ENCODE measurements around the gene ITFG1. TPM values are rescaled to one million over a fixed set of nuclear protein-coding genes. Genes with fewer than 3 reads are reported as not detected.

Gene ITFG1
- total and polyA plus RNA-seq, 2 of the 13 experiments (the other 11 are each of a cell fraction or from before 2014, with no cell fraction given) = 74.5 to 150 TPM

DNA sequence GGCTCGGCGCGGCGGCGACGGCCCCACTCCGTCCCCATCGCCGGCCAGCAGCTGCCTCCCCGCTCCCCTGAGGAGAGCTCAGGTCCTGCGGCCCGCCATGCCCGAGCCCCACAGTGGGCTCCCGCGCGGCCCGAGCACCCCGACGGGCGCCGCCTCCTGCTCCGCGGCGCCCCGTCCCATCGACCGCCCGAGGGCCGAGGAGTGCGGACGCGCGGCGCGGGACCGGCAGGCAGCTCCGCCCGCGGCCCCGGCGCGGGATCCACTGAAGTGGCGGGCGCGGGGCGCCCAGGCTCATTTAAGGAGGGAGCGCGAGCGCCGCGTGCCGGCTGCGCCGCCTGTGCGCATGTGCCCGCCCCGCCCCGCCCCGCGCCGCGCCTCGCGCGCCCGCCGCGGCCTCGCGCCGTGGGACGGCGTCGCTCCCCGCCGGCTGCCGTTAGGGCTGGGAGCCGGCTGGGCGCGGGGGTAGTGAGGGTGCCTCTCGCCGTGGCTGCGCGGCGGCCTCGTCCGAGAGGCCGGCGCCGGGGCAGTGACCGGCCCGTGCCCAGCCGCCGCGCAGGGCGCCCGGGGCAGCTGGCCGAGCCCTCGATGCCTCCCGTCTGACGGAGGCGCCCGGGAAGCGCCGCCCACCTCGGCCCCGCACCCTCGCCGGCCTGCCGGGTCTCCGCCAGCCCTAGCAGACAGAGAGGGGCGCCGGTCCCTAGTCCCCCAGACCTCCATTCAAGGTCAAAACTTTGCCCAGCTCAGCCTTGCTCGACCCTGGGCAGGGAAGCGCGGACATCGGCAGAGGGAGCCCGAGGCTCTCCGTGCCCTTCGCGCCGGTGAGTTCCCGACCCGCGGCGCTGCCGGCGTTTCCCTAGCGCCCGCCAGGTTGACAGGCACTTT lies 316.9 kb downstream of the ITFG1 start, which contains the start of gene NETO2 (continued):
- TF ChIP-seq ZNF296 (CRISPR knock-in tag; conservative IDR thresholded peaks at IDR 0.05) (no peak), ZNF768 (CRISPR knock-in tag; IDR thresholded peaks at IDR 0.05) (peak; percentile 71; the same call in 1 of the 2 replicates), KDM6A (CRISPR knock-in tag; IDR thresholded peaks at IDR 0.05; ENCODE audit: low read depth) (no peak), TP53 (CRISPR knock-in tag; conservative IDR thresholded peaks at IDR 0.05) (no peak), HNRNPL (IDR thresholded peaks at IDR 0.05; ENCODE audit: low read depth, low read length) (peak; percentile 95), TARDBP (CRISPR knock-in tag; IDR thresholded peaks at IDR 0.05) (no peak), ESRRA (CRISPR knock-in tag; IDR thresholded peaks at IDR 0.05; ENCODE audit: low read depth) (0 out of 2 replicates have a peak, but pooled peaks have one; percentile 61), ZBTB7A (CRISPR knock-in tag; IDR thresholded peaks at IDR 0.05) (no peak), TBX2 (CRISPR knock-in tag; IDR thresholded peaks at IDR 0.05; ENCODE audit: borderline replicate concordance) (peak; percentile 62; the same call in 1 of the 2 replicates), SNAPC2 (CRISPR knock-in tag; IDR thresholded peaks at IDR 0.05) (no peak), NFKB2 (CRISPR knock-in tag; IDR thresholded peaks at IDR 0.05; ENCODE audit: borderline replicate concordance) (peak; percentile 58; the same call in 1 of the 2 replicates), STAT5B (CRISPR knock-in tag; IDR thresholded peaks at IDR 0.05) (no peak), EP300 (IDR thresholded peaks at IDR 0.05; ENCODE audit: low read depth in 2 of 2, low read length in 2 of 2) (no peak), EP300 (CRISPR knock-in tag; IDR thresholded peaks at IDR 0.05; ENCODE audit: borderline replicate concordance) (no peak), ZNF75D (CRISPR knock-in tag; IDR thresholded peaks at IDR 0.05; ENCODE audit: borderline replicate concordance) (no peak)
- TF ChIP-seq, protein P1, sequence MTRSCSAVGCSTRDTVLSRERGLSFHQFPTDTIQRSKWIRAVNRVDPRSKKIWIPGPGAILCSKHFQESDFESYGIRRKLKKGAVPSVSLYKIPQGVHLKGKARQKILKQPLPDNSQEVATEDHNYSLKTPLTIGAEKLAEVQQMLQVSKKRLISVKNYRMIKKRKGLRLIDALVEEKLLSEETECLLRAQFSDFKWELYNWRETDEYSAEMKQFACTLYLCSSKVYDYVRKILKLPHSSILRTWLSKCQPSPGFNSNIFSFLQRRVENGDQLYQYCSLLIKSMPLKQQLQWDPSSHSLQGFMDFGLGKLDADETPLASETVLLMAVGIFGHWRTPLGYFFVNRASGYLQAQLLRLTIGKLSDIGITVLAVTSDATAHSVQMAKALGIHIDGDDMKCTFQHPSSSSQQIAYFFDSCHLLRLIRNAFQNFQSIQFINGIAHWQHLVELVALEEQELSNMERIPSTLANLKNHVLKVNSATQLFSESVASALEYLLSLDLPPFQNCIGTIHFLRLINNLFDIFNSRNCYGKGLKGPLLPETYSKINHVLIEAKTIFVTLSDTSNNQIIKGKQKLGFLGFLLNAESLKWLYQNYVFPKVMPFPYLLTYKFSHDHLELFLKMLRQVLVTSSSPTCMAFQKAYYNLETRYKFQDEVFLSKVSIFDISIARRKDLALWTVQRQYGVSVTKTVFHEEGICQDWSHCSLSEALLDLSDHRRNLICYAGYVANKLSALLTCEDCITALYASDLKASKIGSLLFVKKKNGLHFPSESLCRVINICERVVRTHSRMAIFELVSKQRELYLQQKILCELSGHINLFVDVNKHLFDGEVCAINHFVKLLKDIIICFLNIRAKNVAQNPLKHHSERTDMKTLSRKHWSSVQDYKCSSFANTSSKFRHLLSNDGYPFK (CRISPR knock-in tag; IDR thresholded peaks at IDR 0.05; ENCODE audit: borderline replicate concordance) = peak; percentile 64; the same call in 1 of the 2 replicates
- TF ChIP-seq, protein P2, sequence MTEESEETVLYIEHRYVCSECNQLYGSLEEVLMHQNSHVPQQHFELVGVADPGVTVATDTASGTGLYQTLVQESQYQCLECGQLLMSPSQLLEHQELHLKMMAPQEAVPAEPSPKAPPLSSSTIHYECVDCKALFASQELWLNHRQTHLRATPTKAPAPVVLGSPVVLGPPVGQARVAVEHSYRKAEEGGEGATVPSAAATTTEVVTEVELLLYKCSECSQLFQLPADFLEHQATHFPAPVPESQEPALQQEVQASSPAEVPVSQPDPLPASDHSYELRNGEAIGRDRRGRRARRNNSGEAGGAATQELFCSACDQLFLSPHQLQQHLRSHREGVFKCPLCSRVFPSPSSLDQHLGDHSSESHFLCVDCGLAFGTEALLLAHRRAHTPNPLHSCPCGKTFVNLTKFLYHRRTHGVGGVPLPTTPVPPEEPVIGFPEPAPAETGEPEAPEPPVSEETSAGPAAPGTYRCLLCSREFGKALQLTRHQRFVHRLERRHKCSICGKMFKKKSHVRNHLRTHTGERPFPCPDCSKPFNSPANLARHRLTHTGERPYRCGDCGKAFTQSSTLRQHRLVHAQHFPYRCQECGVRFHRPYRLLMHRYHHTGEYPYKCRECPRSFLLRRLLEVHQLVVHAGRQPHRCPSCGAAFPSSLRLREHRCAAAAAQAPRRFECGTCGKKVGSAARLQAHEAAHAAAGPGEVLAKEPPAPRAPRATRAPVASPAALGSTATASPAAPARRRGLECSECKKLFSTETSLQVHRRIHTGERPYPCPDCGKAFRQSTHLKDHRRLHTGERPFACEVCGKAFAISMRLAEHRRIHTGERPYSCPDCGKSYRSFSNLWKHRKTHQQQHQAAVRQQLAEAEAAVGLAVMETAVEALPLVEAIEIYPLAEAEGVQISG (CRISPR knock-in tag; IDR thresholded peaks at IDR 0.05) = peak; percentile 47; the same call in 1 of the 2 replicates
- TF ChIP-seq, protein P3, sequence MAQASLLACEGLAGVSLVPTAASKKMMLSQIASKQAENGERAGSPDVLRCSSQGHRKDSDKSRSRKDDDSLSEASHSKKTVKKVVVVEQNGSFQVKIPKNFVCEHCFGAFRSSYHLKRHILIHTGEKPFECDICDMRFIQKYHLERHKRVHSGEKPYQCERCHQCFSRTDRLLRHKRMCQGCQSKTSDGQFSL (CRISPR knock-in tag; IDR thresholded peaks at IDR 0.05) = no peak
- TF ChIP-seq, protein P4, sequence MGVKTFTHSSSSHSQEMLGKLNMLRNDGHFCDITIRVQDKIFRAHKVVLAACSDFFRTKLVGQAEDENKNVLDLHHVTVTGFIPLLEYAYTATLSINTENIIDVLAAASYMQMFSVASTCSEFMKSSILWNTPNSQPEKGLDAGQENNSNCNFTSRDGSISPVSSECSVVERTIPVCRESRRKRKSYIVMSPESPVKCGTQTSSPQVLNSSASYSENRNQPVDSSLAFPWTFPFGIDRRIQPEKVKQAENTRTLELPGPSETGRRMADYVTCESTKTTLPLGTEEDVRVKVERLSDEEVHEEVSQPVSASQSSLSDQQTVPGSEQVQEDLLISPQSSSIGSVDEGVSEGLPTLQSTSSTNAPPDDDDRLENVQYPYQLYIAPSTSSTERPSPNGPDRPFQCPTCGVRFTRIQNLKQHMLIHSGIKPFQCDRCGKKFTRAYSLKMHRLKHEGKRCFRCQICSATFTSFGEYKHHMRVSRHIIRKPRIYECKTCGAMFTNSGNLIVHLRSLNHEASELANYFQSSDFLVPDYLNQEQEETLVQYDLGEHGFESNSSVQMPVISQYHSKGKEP (CRISPR knock-in tag; IDR thresholded peaks at IDR 0.05) = no peak; the same call in 1 of the 2 replicates
- TF ChIP-seq, protein P5, sequence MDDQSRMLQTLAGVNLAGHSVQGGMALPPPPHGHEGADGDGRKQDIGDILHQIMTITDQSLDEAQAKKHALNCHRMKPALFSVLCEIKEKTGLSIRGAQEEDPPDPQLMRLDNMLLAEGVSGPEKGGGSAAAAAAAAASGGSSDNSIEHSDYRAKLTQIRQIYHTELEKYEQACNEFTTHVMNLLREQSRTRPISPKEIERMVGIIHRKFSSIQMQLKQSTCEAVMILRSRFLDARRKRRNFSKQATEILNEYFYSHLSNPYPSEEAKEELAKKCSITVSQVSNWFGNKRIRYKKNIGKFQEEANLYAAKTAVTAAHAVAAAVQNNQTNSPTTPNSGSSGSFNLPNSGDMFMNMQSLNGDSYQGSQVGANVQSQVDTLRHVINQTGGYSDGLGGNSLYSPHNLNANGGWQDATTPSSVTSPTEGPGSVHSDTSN (CRISPR knock-in tag; IDR thresholded peaks at IDR 0.05; ENCODE audit: borderline replicate concordance) = no peak; the same call in 1 of the 2 replicates

All from HepG2 (cell line).